ENCODE measurements around the gene YWHAG. TPM values are rescaled to one million over a fixed set of nuclear protein-coding genes. Genes with fewer than 3 reads are reported as not detected.
"Not testable (repeated sequence)": the region's sequence is repeated elsewhere in the genome, so short reads cannot be mapped to it uniquely, and the experiment has no call there.

YWHAG gene
- total RNA-seq, 2 experiments from 2014 or later: 77.9 to 79.3 TPM

DNA sequence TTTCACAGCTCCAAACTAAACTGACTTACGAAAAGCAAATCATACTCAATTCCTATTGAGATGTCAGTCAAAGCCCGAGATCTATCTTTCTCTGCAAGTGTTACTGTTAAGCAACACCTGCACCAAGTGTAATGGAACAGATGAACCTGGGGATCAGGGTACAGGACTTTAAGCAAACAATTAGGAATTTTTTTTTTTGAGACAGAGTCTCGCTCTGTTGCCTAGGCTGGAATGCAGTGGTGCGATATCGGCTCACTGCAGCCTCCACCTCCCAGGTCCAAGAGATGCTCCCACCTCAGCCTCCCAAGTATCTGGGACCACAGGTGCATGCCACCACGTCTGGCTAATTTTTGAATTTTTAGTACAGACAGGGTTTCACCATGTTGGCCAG lies 14.9 kb downstream of the YWHAG start:
- DNase-seq (no peak), ATAC-seq (no peak)
- POLR2A ChIA-PET: interaction anchor here (0.6 kb wide), 1 partner anchor 401 kb away, joined by 3 read pairs; no protein-coding TSS in a partner anchor
- Mint-ChIP-seq H3K27me3 (ENCODE audit: low read depth) (no peaks in the 10 kb centered on the region), H3K4me1 (ENCODE audit: low read depth) (peaks cover 44% of the 10 kb centered on the region), H3K36me3 (ENCODE audit: low read depth) (peaks cover 70% of the 10 kb centered on the region), H3K4me3 (no peak overlapping the region), H3K9me3 (ENCODE audit: insufficient read depth) (no peaks in the 10 kb centered on the region), H3K27ac (no peak overlapping the region)
- CTCF ChIA-PET: no interaction called here

DNA sequence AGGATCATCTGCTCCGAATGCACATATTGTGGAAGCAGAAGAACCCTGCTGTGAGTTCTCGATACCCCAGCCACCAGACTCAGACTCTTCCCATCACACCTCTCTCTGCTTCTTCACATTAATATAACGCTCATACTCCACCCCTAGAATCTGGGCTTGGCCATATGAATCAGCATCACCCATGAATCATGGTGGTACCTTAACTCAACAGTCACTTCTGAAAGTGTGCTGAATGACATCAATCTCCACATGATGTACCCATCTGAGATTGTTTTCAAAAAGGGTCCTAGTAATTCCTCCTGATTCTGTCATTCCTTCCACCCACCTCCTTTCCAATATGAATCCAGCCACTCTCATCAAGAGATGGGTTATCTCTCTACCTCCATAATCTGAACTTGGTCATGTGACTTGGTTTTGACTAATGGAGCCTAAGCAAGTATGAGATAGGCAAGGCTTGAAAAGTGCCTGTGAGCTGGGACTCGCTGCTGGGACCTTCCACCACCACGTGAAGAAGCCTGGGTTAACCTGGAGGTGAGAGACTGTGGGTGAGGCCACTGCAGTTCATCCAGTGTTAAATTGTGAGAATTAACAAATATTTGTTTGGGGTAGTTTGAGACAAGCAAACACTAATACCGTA lies 15.4 kb downstream of the YWHAG start:
- DNase-seq (no peak), ATAC-seq (no peak)
- H3K27ac Mint-ChIP-seq: no peak overlapping the region
- H3K9me3 Mint-ChIP-seq (ENCODE audit: insufficient read depth): no peaks in the 10 kb centered on the region
- peaks cover 71% of the 10 kb centered on the region for H3K36me3 Mint-ChIP-seq (ENCODE audit: low read depth)
- peaks cover 45% of the 10 kb centered on the region for H3K4me1 Mint-ChIP-seq (ENCODE audit: low read depth)
- no peak overlapping the region for H3K4me3 Mint-ChIP-seq
- POLR2A ChIA-PET: interaction anchor here (0.6 to 1.1 kb wide), 2 partner anchors 14 to 401 kb away, joined by 3 read pairs; no protein-coding TSS in a partner anchor
- no peaks in the 10 kb centered on the region for H3K27me3 Mint-ChIP-seq (ENCODE audit: low read depth)
- CTCF ChIA-PET: no interaction called here

DNA sequence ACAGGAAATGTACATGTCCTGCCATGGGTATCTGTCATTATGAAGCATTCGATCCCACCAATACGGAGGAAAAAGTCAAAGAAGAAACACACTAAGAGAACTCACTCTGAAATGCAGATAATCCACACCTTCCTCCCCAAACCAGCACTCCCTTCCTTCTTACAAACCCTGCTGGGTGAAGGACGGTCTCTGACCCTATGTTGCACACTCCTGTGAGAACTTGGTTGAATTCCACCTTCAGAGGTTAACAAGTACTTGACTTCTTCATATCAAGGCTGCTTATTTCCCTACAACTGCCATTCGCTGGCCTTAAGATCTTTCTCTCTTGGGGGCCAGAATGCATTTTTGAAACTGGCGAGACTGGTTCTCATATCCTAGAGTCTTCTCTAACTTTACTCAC lies 16.6 kb downstream of the YWHAG start:
- no peak for DNase-seq
- H3K9me3 Mint-ChIP-seq (ENCODE audit: insufficient read depth): no peaks in the 10 kb centered on the region
- H3K36me3 Mint-ChIP-seq (ENCODE audit: low read depth): peaks cover 70% of the 10 kb centered on the region
- H3K27ac Mint-ChIP-seq: no peak overlapping the region
- no peak for ATAC-seq
- ChIA-PET POLR2A (interaction anchor here (0.6 to 1.1 kb wide), 2 partner anchors 16 kb away, joined by 3 read pairs; no protein-coding TSS in a partner anchor), CTCF (no interaction called here)
- H3K4me1 Mint-ChIP-seq (ENCODE audit: low read depth): peaks cover 43% of the 10 kb centered on the region
- no peak overlapping the region for H3K4me3 Mint-ChIP-seq
- H3K27me3 Mint-ChIP-seq (ENCODE audit: low read depth): no peaks in the 10 kb centered on the region

DNA sequence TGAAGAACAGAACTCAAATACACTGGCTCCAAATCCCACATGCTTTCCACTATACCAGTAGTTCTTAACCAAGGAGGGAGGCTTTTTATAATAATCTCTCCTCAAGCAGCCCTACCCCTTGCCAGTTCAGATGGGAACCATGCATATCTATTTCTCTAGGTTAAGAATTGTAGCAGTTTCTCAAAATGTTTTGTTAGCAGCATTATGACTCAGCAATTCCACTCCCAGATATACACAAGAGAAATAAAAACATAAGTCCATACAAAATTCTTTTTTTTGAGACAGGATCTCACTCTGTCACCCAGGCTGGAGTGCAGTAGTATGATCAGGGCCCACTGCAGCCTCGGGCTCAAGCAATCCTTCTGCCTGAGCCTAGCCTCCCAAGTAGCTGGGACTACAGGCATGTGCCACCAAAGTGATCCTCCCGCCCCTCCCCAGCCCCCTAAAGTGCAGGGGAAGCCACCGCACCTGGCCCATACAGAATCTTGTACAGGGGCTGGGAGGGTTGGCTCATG lies 18.1 kb downstream of the YWHAG start:
- no peaks in the 10 kb centered on the region for H3K27me3 Mint-ChIP-seq (ENCODE audit: low read depth)
- peaks cover 65% of the 10 kb centered on the region for H3K36me3 Mint-ChIP-seq (ENCODE audit: low read depth)
- ChIA-PET POLR2A (interaction anchor here (1.3 kb wide), 1 partner anchor 20 kb away, joined by 3 read pairs; no protein-coding TSS in a partner anchor), CTCF (interaction anchor here (2.1 kb wide), 1 partner anchor 24 kb away, joined by 4 read pairs; no protein-coding TSS in a partner anchor)
- H3K27ac Mint-ChIP-seq: no peak overlapping the region
- ATAC-seq (no peak), DNase-seq (no peak)
- no peak overlapping the region for H3K4me3 Mint-ChIP-seq
- no peaks in the 10 kb centered on the region for H3K9me3 Mint-ChIP-seq (ENCODE audit: insufficient read depth)
- H3K4me1 Mint-ChIP-seq (ENCODE audit: low read depth): peaks cover 30% of the 10 kb centered on the region

DNA sequence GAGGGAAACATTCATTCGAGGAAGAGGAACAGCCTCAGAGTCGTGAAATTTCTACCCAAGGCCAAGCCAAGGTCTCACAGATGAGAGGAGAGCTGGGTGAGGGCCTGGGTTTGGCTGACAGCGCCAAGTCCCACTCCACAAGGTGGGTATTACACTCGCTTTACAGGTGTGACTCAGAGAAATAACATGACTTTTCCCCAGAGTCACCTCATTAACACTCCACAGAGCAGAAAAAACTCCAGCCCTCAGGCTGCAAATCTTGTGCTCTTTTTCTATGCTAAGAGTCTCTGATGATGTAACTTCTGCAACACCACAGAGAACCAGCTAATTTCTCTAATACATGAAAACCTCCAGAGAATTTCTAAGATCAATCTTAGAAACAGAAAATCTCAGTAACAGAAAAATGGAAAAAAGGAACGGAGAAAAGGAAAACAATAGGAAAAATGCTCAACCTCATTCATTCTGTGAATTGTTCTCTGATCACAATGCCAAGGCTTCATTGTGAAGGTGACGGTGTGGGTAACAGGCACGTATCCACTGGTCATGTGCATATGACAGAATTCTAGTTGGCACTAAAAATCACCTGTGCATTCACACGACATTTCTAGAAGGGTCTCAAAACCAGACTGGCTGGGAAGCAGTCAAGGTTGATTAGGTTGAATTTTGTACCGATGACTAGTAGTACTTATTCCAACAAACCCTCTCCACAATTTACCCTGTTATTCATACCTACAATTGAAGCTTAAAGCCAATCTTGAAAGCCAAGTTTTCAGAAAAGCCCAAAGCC lies 20.3 kb downstream of the YWHAG start:
- ATAC-seq (no peak), DNase-seq (no peak)
- POLR2A ChIA-PET: interaction anchor here (1.3 kb wide), 1 partner anchor 20 kb away, joined by 4 read pairs; the partner anchor contains the start of gene YWHAG
- CTCF ChIA-PET: interaction anchor here (0.7 to 2.1 kb wide), 2 partner anchors 10 to 22 kb away, joined by 3 to 4 read pairs; no protein-coding TSS in a partner anchor
- Mint-ChIP-seq H3K36me3 (ENCODE audit: low read depth) (peaks cover 49% of the 10 kb centered on the region), H3K9me3 (ENCODE audit: insufficient read depth) (no peaks in the 10 kb centered on the region), H3K4me1 (ENCODE audit: low read depth) (peaks cover 20% of the 10 kb centered on the region), H3K27me3 (ENCODE audit: low read depth) (no peaks in the 10 kb centered on the region), H3K27ac (peak overlapping the region; percentile 60), H3K4me3 (no peak overlapping the region)

- ATAC-seq (no peak), DNase-seq (no peak)
- Mint-ChIP-seq H3K27ac (no peak overlapping the region), H3K27me3 (ENCODE audit: low read depth) (no peaks in the 10 kb centered on the region), H3K4me1 (ENCODE audit: low read depth) (peaks cover 13% of the 10 kb centered on the region), H3K36me3 (ENCODE audit: low read depth) (peaks cover 41% of the 10 kb centered on the region), H3K4me3 (no peak overlapping the region), H3K9me3 (ENCODE audit: insufficient read depth) (no peaks in the 10 kb centered on the region)
- ChIA-PET CTCF (interaction anchor here (1.1 kb wide), 1 partner anchor 21 kb away, joined by 3 read pairs; no protein-coding TSS in a partner anchor), POLR2A (interaction anchor here (0.5 kb wide), 1 partner anchor 11 kb away, joined by 3 read pairs; no protein-coding TSS in a partner anchor)
Measured at GRCh38 chr7:76337147-76337546, 21.6 kb downstream of the YWHAG start.

- Mint-ChIP-seq H3K4me3 (no peak overlapping the region), H3K36me3 (ENCODE audit: low read depth) (peaks cover 37% of the 10 kb centered on the region), H3K27ac (no peak overlapping the region), H3K27me3 (ENCODE audit: low read depth) (no peaks in the 10 kb centered on the region), H3K9me3 (ENCODE audit: insufficient read depth) (no peaks in the 10 kb centered on the region), H3K4me1 (ENCODE audit: low read depth) (peaks cover 10% of the 10 kb centered on the region)
- ChIA-PET CTCF (no interaction called here), POLR2A (interaction anchor here (1.8 kb wide), 1 partner anchor 18 kb away, joined by 5 read pairs; no protein-coding TSS in a partner anchor)
- ATAC-seq (no peak), DNase-seq (no peak)
Measured at GRCh38 chr7:76336094-76336493, 22.7 kb downstream of the YWHAG start.

- H3K27me3 Mint-ChIP-seq (ENCODE audit: low read depth); DNase-seq; H3K27ac Mint-ChIP-seq; H3K9me3 Mint-ChIP-seq (ENCODE audit: insufficient read depth); ATAC-seq; H3K4me3 Mint-ChIP-seq; CTCF ChIA-PET: not testable (repeated sequence)
- POLR2A ChIA-PET: interaction anchor here (1.8 kb wide), 1 partner anchor 17 kb away, joined by 5 read pairs; no protein-coding TSS in a partner anchor
- Mint-ChIP-seq H3K4me1 (ENCODE audit: low read depth) (peaks cover 10% of the 10 kb centered on the region), H3K36me3 (ENCODE audit: low read depth) (peaks cover 38% of the 10 kb centered on the region)
Measured at GRCh38 chr7:76335417-76335816, 23.4 kb downstream of the YWHAG start.

GRCh38 chr7:76334320-76334967 lies 24.3 kb downstream of the YWHAG start:
- ChIA-PET CTCF (interaction anchor here (1.2 kb wide), 1 partner anchor 22 kb away, joined by 3 read pairs; no protein-coding TSS in a partner anchor), POLR2A (interaction anchor here (1.0 to 2.5 kb wide), 3 partner anchors 16 to 25 kb away, joined by 3 to 11 read pairs (median 5); partner anchors contain the start of gene YWHAG)
- H3K27me3 Mint-ChIP-seq (ENCODE audit: low read depth): no peaks in the 10 kb centered on the region
- ATAC-seq (no peak), DNase-seq (no peak)
- H3K27ac Mint-ChIP-seq: no peak overlapping the region
- H3K4me3 Mint-ChIP-seq: no peak overlapping the region
- H3K4me1 Mint-ChIP-seq (ENCODE audit: low read depth): peaks cover 15% of the 10 kb centered on the region
- H3K36me3 Mint-ChIP-seq (ENCODE audit: low read depth): peaks cover 36% of the 10 kb centered on the region
- H3K9me3 Mint-ChIP-seq (ENCODE audit: insufficient read depth): no peaks in the 10 kb centered on the region

DNA sequence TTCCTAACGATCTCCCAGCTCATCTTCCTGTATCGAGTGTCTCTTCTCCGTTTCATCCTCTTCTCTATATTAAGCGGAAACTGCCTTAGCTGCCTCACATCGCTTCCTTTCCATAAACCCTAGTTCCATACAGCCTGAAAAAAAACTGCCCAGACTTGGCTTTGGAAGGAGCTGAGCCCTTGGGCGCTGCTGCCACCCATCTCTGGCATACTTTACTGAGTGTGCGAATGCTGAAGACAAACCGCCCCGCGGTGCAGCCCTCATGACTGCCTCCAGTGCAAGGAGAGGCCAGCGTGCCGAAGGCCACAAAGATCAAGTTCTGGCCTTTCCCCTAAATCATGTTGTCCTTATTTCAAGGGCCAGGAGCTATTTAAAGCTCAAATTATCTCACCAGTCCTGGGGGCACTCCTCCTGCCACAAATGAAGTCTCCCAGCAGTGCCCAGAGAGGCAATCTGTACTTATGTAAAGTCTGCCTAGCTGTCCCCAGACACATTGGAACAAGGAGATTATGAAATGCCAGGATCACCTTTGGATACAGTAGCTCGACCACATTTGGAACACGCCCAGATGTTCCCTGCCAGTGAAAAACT lies 25.2 kb downstream of the YWHAG start:
- Mint-ChIP-seq H3K9me3 (ENCODE audit: insufficient read depth) (no peaks in the 10 kb centered on the region), H3K36me3 (ENCODE audit: low read depth) (peaks cover 43% of the 10 kb centered on the region), H3K27me3 (ENCODE audit: low read depth) (no peaks in the 10 kb centered on the region), H3K4me3 (no peak overlapping the region), H3K4me1 (ENCODE audit: low read depth) (peaks cover 17% of the 10 kb centered on the region), H3K27ac (no peak overlapping the region)
- ChIA-PET CTCF (interaction anchor here (0.8 to 1.2 kb wide), 2 partner anchors 23 to 34 kb away, joined by 3 read pairs; no protein-coding TSS in a partner anchor), POLR2A (interaction anchor here (1.0 to 2.5 kb wide), 2 partner anchors 15 to 26 kb away, joined by 3 to 11 read pairs; partner anchors contain the start of gene YWHAG)
- ATAC-seq (no peak), DNase-seq (no peak)

DNA sequence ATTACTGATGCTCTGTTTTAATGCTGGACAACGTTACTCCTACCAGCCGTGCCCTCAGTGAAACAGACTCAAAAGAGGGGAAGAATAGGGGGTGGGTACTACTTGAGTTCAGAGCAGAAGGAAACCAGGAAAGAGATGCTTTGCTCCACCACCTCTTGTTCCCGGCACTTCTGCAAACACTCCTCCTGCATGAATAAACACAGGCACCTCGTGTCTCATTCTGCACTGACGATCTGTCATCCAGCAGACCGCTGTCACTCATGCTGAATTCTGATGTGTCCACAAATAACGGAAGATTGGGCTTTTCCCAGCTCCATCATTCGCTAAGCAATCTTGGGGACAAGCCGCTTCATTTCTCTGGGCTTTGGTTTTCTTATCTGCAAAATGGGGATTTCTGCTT lies 26.7 kb downstream of the YWHAG start:
- Mint-ChIP-seq H3K4me3 (no peak overlapping the region), H3K27ac (no peak overlapping the region), H3K9me3 (ENCODE audit: insufficient read depth) (no peaks in the 10 kb centered on the region), H3K4me1 (ENCODE audit: low read depth) (peaks cover 19% of the 10 kb centered on the region), H3K27me3 (ENCODE audit: low read depth) (no peaks in the 10 kb centered on the region), H3K36me3 (ENCODE audit: low read depth) (peaks cover 44% of the 10 kb centered on the region)
- no peak for ATAC-seq
- no peak for DNase-seq
- ChIA-PET CTCF (no interaction called here), POLR2A (interaction anchor here (2.5 kb wide), 1 partner anchor 27 kb away, joined by 11 read pairs; the partner anchor contains the start of gene YWHAG)

All from activated CD8-positive, alpha-beta T cell treated with anti-CD3 and anti-CD28 coated beads, Interleukin-2, amount 10 ng/mL, durations not matched to agents 7 days and 5 days (primary cell).